Astrocyte (in vitro differentiated cells and primary cell): ENCODE results near the gene MAPK11.

Experiments used
- EZH2 ChIP-seq: IDR thresholded peaks from 2 replicates; pipeline ENCODE4 v1.6.1; 2012; ENCODE audit warnings: mild to moderate bottlenecking, low read length, inconsistent platforms; ENCODE audit not compliant: insufficient read depth
- TF ChIP-seq, protein P1 (sequence below): IDR thresholded peaks from 2 replicates; pipeline ENCODE4 v1.5.1; 2011; ENCODE audit warnings: low read depth, mild to moderate bottlenecking, inconsistent platforms, low read length, moderate library complexity; ENCODE audit not compliant: insufficient read depth

DNA sequence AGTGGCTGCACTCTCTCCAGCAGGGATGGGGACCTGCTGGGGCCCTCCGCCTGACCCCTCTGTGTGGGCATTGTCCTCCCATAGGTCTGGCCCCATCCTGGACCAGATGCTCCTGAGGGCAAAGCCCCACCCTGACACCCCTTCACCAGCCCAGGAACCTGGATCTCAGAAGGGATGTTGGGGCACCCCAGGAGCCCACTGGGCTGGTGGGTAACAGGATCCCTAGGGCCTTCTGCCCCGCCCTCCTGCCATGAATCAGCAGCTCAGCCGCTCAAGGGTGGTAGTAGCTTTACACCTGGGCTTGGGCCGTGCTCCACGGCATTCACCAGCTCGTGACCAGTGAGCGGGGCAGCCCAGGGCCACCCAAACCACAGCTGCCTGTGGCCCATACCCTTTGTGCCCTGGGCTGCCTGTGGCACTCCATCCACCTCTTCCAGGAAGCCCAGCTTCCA, 7.7 kb downstream of the MAPK11 start:
- TF ChIP-seq, protein P1, sequence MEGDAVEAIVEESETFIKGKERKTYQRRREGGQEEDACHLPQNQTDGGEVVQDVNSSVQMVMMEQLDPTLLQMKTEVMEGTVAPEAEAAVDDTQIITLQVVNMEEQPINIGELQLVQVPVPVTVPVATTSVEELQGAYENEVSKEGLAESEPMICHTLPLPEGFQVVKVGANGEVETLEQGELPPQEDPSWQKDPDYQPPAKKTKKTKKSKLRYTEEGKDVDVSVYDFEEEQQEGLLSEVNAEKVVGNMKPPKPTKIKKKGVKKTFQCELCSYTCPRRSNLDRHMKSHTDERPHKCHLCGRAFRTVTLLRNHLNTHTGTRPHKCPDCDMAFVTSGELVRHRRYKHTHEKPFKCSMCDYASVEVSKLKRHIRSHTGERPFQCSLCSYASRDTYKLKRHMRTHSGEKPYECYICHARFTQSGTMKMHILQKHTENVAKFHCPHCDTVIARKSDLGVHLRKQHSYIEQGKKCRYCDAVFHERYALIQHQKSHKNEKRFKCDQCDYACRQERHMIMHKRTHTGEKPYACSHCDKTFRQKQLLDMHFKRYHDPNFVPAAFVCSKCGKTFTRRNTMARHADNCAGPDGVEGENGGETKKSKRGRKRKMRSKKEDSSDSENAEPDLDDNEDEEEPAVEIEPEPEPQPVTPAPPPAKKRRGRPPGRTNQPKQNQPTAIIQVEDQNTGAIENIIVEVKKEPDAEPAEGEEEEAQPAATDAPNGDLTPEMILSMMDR, result no peak
- no peak for TF ChIP-seq EZH2
